NCI-H146 treated with DMSO at 0.1 percent for 48 hours (cell line): ENCODE results near the gene ADCY9.
"Not testable (repeated sequence)": the region's sequence is repeated elsewhere in the genome, so short reads cannot be mapped to it uniquely, and the experiment has no call there.

Source experiments
- DNase-seq: peaks from one replicate; lab custom pipeline; 2025; ENCODE audit not compliant: unreplicated experiment; lab: John Stamatoyannopoulos, UW

ADCY9 gene

GRCh38 chr16:4036952-4037351 is 79.3 kb downstream of the ADCY9 start:
- not testable (repeated sequence) for DNase-seq

- peak; percentile 39 for DNase-seq
These were observed 81.3 kb downstream of the ADCY9 start for GRCh38 chr16:4034963-4035362.

GRCh38 chr16:4033951-4034350 is 82.3 kb downstream of the ADCY9 start:
- no peak for DNase-seq

- DNase-seq: peak; percentile 26
These were observed 83.5 kb downstream of the ADCY9 start for GRCh38 chr16:4032768-4033167.

- no peak for DNase-seq
These were observed 88.1 kb downstream of the ADCY9 start for GRCh38 chr16:4028144-4028543.

- DNase-seq: no peak
These were observed 89.4 kb downstream of the ADCY9 start for GRCh38 chr16:4026854-4027253.

GRCh38 chr16:4025428-4025827 is 90.8 kb downstream of the ADCY9 start:
- DNase-seq: no peak

- DNase-seq: no peak
These were observed 94.3 kb downstream of the ADCY9 start for GRCh38 chr16:4021916-4022315.

GRCh38 chr16:4021070-4021779 is 95.0 kb downstream of the ADCY9 start:
- DNase-seq: peak; percentile 95

GRCh38 chr16:4019371-4019791 is 96.9 kb downstream of the ADCY9 start:
- no peak for DNase-seq

- DNase-seq: no peak
These were observed 97.9 kb downstream of the ADCY9 start for GRCh38 chr16:4018391-4018790.

GRCh38 chr16:4017807-4018206 is 98.4 kb downstream of the ADCY9 start:
- peak; percentile 9 for DNase-seq

- DNase-seq: no peak
These were observed 99.6 kb downstream of the ADCY9 start for GRCh38 chr16:4016658-4017057.

- no peak for DNase-seq
These were observed 100.3 kb downstream of the ADCY9 start for GRCh38 chr16:4016005-4016352.

- DNase-seq: no peak
These were observed 100.8 kb downstream of the ADCY9 start for GRCh38 chr16:4015275-4016004.

- no peak for DNase-seq
These were observed 104.2 kb downstream of the ADCY9 start for GRCh38 chr16:4011940-4012629.

- no peak for DNase-seq
These were observed 104.9 kb downstream of the ADCY9 start for GRCh38 chr16:4011225-4011939.

- no peak for DNase-seq
These were observed 105.8 kb downstream of the ADCY9 start for GRCh38 chr16:4010225-4011158.

GRCh38 chr16:4009177-4009576 is 107.1 kb downstream of the ADCY9 start:
- no peak for DNase-seq

GRCh38 chr16:4008116-4008515 is 108.1 kb downstream of the ADCY9 start:
- no peak for DNase-seq
